SK-N-SH (cell line): Measurements from ENCODE around the gene PRIM2. TPM values are rescaled to one million over a fixed set of nuclear protein-coding genes. Genes with fewer than 3 reads are reported as not detected.

ENCODE experiments used
- CTCF ChIA-PET: fragments of 300-600, 350-600 bp; formaldehyde crosslinking; extraction: SDS; loops from one replicate; lab custom pipeline; 2021; lab: Yijun Ruan, JAX
- POLR2A ChIA-PET: fragments of 350-600 bp; sonication (Branson Sonifier 250); formaldehyde crosslinking; extraction: SDS; loops from one replicate; lab custom pipeline; 2020; ENCODE audit warnings: antibody characterized with exemption, inconsistent platforms; lab: Yijun Ruan, JAX
- DNase-seq: peaks from one replicate; pipeline ENCODE4 v3.0.0; 2012
- H2AFZ ChIP-seq: fragments of 200-600 bp; sonication (generic); 2 replicates; pipeline ENCODE4 v1.8.1; 2016; ENCODE audit warnings: antibody characterized with exemption, mild to moderate bottlenecking, low read depth
- H3F3A ChIP-seq: fragments of 200-600 bp; sonication (generic); replicated peaks from 2 replicates; pipeline ENCODE3; 2016; ENCODE audit warnings: antibody characterized with exemption, mild to moderate bottlenecking; ENCODE audit not compliant: insufficient read depth
- H3K27ac ChIP-seq, 2 experiments: fragments of 200-500 bp in 1 of 2; fragments of 200-600 bp in 1 of 2; sonication (Bioruptor generic) in 1 of 2; sonication (generic), shearing (Covaris generic) in 1 of 2; 2 replicates each; pipeline versions ENCODE4 v1.5.1 to v1.6.1; 2014 to 2016; ENCODE audit warnings: low read depth in 2 of 2, inconsistent platforms in 1 of 2, low read length in 1 of 2, mild to moderate bottlenecking in 1 of 2, mixed read lengths in 1 of 2
- H3K27me3 ChIP-seq: fragments of 200-600 bp; sonication (generic), shearing (Covaris generic); 2 replicates; pipeline ENCODE4 v1.6.1; 2016; ENCODE audit warnings: mixed run types; ENCODE audit not compliant: insufficient read depth
- H3K36me3 ChIP-seq, 2 experiments: fragments of 200-500 bp in 1 of 2; fragments of 200-600 bp in 1 of 2; sonication (Bioruptor generic) in 1 of 2; sonication (generic) in 1 of 2; replicated peaks in 1 of 2; 2 replicates each; pipeline versions ENCODE3 to v1.5.1; 2014 to 2016; ENCODE audit warnings: low read length in 1 of 2, mild to moderate bottlenecking in 1 of 2; ENCODE audit not compliant: insufficient read depth in 2 of 2, control insufficient read depth in 1 of 2
- H3K4me1 ChIP-seq, 2 experiments: fragments of 200-500 bp in 1 of 2; fragments of 200-600 bp in 1 of 2; sonication (Bioruptor generic) in 1 of 2; sonication (generic), shearing (Covaris generic) in 1 of 2; 2 replicates each; pipeline versions ENCODE4 v1.5.1 to v1.6.1; 2014 to 2016; ENCODE audit warnings: low read depth in 1 of 2, low read length in 1 of 2, mixed run types in 1 of 2; ENCODE audit not compliant: insufficient read depth in 2 of 2, control insufficient read depth in 1 of 2
- H3K4me2 ChIP-seq: fragments of 200-600 bp; sonication (generic), shearing (Covaris generic); 2 replicates; pipeline ENCODE4 v1.6.1; 2017; ENCODE audit warnings: mixed run types
- H3K4me3 ChIP-seq, 2 experiments: fragments of 200-500 bp in 1 of 2; fragments of 200-600 bp in 1 of 2; sonication (Bioruptor generic) in 1 of 2; sonication (generic), shearing (Covaris generic) in 1 of 2; 2 replicates each; pipeline versions ENCODE4 v1.5.1 to v1.8.1; 2014 to 2016; ENCODE audit warnings: low read depth in 2 of 2, inconsistent platforms in 1 of 2, low read length in 1 of 2, mild to moderate bottlenecking in 1 of 2, mixed read lengths in 1 of 2, moderate library complexity in 1 of 2
- H3K79me2 ChIP-seq: fragments of 200-600 bp; sonication (generic); 2 replicates; pipeline ENCODE4 v1.8.1; 2017; ENCODE audit warnings: mild to moderate bottlenecking; ENCODE audit not compliant: insufficient read depth
- H3K9ac ChIP-seq: fragments of 200-600 bp; sonication (generic); 2 replicates; pipeline ENCODE4 v1.6.1; 2017; ENCODE audit warnings: mixed run types
- H3K9me2 ChIP-seq: fragments of 200-600 bp; sonication (generic); 2 replicates; pipeline ENCODE4 v1.6.1; 2017; ENCODE audit warnings: mixed run types
- H3K9me3 ChIP-seq: fragments of 200-600 bp; sonication (generic); 2 replicates; pipeline ENCODE4 v1.6.1; 2017; ENCODE audit warnings: mixed run types, mild to moderate bottlenecking, moderate library complexity
- H4K20me1 ChIP-seq: fragments of 200-600 bp; sonication (generic); 2 replicates; pipeline ENCODE4 v1.6.1; 2017; ENCODE audit warnings: mild to moderate bottlenecking, mixed run types; ENCODE audit not compliant: insufficient read depth
- CHD2 ChIP-seq: fragments of 150-350 bp; IDR thresholded peaks from 2 replicates; pipeline ENCODE4 v1.6.1; 2018; ENCODE audit warnings: low read length; ENCODE audit not compliant: partially characterized antibody
- ELF1 ChIP-seq: IDR thresholded peaks from 2 replicates; pipeline ENCODE4 v1.4.0; 2012
- EZH2phosphoT487 ChIP-seq: fragments of 200-600 bp; sonication (generic); IDR thresholded peaks from 2 replicates; pipeline ENCODE4 v1.6.1; 2017; ENCODE audit warnings: low read depth, mixed run types, mild to moderate bottlenecking, antibody characterized with exemption, moderate library complexity, borderline replicate concordance
- FOXJ3 ChIP-seq: sonication (generic); formaldehyde crosslinking; IDR thresholded peaks from 2 replicates; pipeline ENCODE4 v1.5.1; 2020; ENCODE audit warnings: mild to moderate bottlenecking, missing genetic modification reagents
- GABPA ChIP-seq: IDR thresholded peaks from 2 replicates; pipeline ENCODE4 v1.4.0; 2012; ENCODE audit warnings: low read depth, mild to moderate bottlenecking
- JUND ChIP-seq: IDR thresholded peaks from 2 replicates; pipeline ENCODE4 v1.4.0; 2012
- MEF2A ChIP-seq: IDR thresholded peaks from 2 replicates; pipeline ENCODE4 v1.4.0; 2012; ENCODE audit warnings: low read depth, borderline replicate concordance
- MXI1 ChIP-seq: IDR thresholded peaks from 2 replicates; pipeline ENCODE4 v1.6.1; 2012; ENCODE audit warnings: mild to moderate bottlenecking, low read depth, low read length, improper control_type of control experiment
- NFIC ChIP-seq: IDR thresholded peaks from 2 replicates; pipeline ENCODE4 v1.4.0; 2012; ENCODE audit warnings: borderline replicate concordance
- NRF1 ChIP-seq: IDR thresholded peaks from 2 replicates; pipeline ENCODE4 v1.6.1; 2012; ENCODE audit warnings: low read depth, mild to moderate bottlenecking, low read length
- RAD21 ChIP-seq: IDR thresholded peaks from 2 replicates; pipeline ENCODE4 v1.6.1; 2012; ENCODE audit warnings: mild to moderate bottlenecking, low read length
- RXRA ChIP-seq: IDR thresholded peaks from 2 replicates; pipeline ENCODE4 v1.4.0; 2012; ENCODE audit warnings: low read depth, mild to moderate bottlenecking, borderline replicate concordance
- SIN3A ChIP-seq: IDR thresholded peaks from 2 replicates; pipeline ENCODE4 v1.6.1; 2012; ENCODE audit warnings: low read depth, mild to moderate bottlenecking, low read length, moderate library complexity, borderline replicate concordance
- TEAD4 ChIP-seq: IDR thresholded peaks from 2 replicates; pipeline ENCODE4 v1.4.0; 2012; ENCODE audit warnings: mild to moderate bottlenecking, borderline replicate concordance; ENCODE audit not compliant: insufficient read depth
- YY1 ChIP-seq: IDR thresholded peaks from 2 replicates; pipeline ENCODE4 v1.4.0; 2012; ENCODE audit warnings: low read depth, mild to moderate bottlenecking
- WGBS: methylation state at CpG from one replicate; pipeline ENCODE4 v1.1.6; 2017; ENCODE audit warnings: low lambda C conversion rate; 5-methylcytosine and 5-hydroxymethylcytosine counted together
- polyA plus RNA-seq, 3 experiments: library from polyadenylated mRNA; depleted of rRNA; stranded (reverse); fragments of >200 nt; gene quantifications; 2 replicates each; pipeline ENCODE4 v1.2.3, GENCODE V29; 2012
- TF ChIP-seq, protein P1 (sequence below): IDR thresholded peaks from 2 replicates; pipeline ENCODE4 v1.6.1; 2012; ENCODE audit warnings: mild to moderate bottlenecking, low read depth, low read length, moderate library complexity
- TF ChIP-seq, protein P2 (sequence below): IDR thresholded peaks from 2 replicates; pipeline ENCODE4 v1.4.0; 2012; ENCODE audit warnings: low read depth, borderline replicate concordance

PRIM2 gene
- polyA plus RNA-seq, 1 of the 3 experiments (the other 2 are of a cell fraction), result 14.1 TPM

DNA sequence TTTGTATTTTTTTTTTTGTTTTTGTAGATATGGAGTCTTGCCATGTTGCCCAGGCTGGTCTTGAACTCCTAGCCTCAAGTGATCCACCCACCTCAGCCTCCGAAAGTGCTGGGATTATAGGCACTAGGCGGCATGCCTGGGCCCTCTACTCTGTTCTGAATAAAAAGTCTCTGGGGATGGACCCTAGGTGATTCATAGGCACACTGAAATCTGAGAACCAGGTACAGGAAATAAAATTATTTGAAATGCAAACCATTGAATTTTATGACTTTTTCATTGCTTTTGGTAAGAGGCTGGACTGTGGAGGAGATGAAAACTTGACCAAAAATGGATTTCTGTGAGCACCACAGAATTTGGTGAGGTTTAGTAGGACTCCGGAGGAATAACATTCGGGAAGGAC lies 117.5 kb downstream of the PRIM2 start:
- H2AFZ ChIP-seq, result no peak overlapping the region
- H3K4me3 ChIP-seq, result no peak overlapping the region
- no peaks in the 10 kb centered on the region for H4K20me1 ChIP-seq
- H3K9me2 ChIP-seq, result no peaks in the 10 kb centered on the region
- peaks cover 12% of the 10 kb centered on the region for H3F3A ChIP-seq
- H3K27me3 ChIP-seq, result no peaks in the 10 kb centered on the region
- peaks cover 0 to 11% of the 10 kb centered on the region in 2 experiments for H3K36me3 ChIP-seq
- H3K9me3 ChIP-seq, result no peaks in the 10 kb centered on the region
- H3K9ac ChIP-seq, result no peak overlapping the region
- peaks cover 41% of the 10 kb centered on the region for H3K79me2 ChIP-seq
- TF ChIP-seq RAD21, result no peak
- no peak for TF ChIP-seq CHD2
- no peak for TF ChIP-seq TEAD4
- no peak for TF ChIP-seq YY1
- no peak for TF ChIP-seq JUND
- TF ChIP-seq MEF2A, result no peak
- no peak for TF ChIP-seq RXRA
- no peak for TF ChIP-seq SIN3A
- no peak for TF ChIP-seq NFIC
- TF ChIP-seq, protein P1, sequence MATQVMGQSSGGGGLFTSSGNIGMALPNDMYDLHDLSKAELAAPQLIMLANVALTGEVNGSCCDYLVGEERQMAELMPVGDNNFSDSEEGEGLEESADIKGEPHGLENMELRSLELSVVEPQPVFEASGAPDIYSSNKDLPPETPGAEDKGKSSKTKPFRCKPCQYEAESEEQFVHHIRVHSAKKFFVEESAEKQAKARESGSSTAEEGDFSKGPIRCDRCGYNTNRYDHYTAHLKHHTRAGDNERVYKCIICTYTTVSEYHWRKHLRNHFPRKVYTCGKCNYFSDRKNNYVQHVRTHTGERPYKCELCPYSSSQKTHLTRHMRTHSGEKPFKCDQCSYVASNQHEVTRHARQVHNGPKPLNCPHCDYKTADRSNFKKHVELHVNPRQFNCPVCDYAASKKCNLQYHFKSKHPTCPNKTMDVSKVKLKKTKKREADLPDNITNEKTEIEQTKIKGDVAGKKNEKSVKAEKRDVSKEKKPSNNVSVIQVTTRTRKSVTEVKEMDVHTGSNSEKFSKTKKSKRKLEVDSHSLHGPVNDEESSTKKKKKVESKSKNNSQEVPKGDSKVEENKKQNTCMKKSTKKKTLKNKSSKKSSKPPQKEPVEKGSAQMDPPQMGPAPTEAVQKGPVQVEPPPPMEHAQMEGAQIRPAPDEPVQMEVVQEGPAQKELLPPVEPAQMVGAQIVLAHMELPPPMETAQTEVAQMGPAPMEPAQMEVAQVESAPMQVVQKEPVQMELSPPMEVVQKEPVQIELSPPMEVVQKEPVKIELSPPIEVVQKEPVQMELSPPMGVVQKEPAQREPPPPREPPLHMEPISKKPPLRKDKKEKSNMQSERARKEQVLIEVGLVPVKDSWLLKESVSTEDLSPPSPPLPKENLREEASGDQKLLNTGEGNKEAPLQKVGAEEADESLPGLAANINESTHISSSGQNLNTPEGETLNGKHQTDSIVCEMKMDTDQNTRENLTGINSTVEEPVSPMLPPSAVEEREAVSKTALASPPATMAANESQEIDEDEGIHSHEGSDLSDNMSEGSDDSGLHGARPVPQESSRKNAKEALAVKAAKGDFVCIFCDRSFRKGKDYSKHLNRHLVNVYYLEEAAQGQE, result no peak
- TF ChIP-seq GABPA, result no peak
- no peak for TF ChIP-seq ELF1
- TF ChIP-seq EZH2phosphoT487, result no peak
- no peak for TF ChIP-seq NRF1
- no peak for TF ChIP-seq MXI1
- TF ChIP-seq, protein P2, sequence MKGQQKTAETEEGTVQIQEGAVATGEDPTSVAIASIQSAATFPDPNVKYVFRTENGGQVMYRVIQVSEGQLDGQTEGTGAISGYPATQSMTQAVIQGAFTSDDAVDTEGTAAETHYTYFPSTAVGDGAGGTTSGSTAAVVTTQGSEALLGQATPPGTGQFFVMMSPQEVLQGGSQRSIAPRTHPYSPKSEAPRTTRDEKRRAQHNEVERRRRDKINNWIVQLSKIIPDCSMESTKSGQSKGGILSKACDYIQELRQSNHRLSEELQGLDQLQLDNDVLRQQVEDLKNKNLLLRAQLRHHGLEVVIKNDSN, result no peak
- TF ChIP-seq FOXJ3 (CRISPR knock-in tag), result no peak
- H3K4me2 ChIP-seq, result no peak overlapping the region
- ChIA-PET POLR2A (no interaction called here), CTCF (no interaction called here)
- H3K27ac ChIP-seq, result no peak overlapping the region
- WGBS, result 96% methylated on average over 4 of the region's 4 CpGs
- DNase-seq, result no peak
- H3K4me1 ChIP-seq, result peaks cover 0 to 19% of the 10 kb centered on the region in 2 experiments; a peak in 3 of 4 replicates
